Occipital lobe (tissue), 2 donors: ENCODE measurements around the gene GET4. TPM values are rescaled to one million over a fixed set of nuclear protein-coding genes. Genes with fewer than 3 reads are reported as not detected.

Experiments used
- DNase-seq: peaks from one replicate; lab custom pipeline; 2025; lab: John Stamatoyannopoulos, UW
- total RNA-seq: library from RNA; depleted of rRNA; stranded (reverse); fragments of >200 nt; gene quantifications from one replicate; pipeline ENCODE4 v1.2.3, GENCODE V29; 2014

Gene GET4
- total RNA-seq, 1 donor from 2014 or later: 16.2 TPM

DNA sequence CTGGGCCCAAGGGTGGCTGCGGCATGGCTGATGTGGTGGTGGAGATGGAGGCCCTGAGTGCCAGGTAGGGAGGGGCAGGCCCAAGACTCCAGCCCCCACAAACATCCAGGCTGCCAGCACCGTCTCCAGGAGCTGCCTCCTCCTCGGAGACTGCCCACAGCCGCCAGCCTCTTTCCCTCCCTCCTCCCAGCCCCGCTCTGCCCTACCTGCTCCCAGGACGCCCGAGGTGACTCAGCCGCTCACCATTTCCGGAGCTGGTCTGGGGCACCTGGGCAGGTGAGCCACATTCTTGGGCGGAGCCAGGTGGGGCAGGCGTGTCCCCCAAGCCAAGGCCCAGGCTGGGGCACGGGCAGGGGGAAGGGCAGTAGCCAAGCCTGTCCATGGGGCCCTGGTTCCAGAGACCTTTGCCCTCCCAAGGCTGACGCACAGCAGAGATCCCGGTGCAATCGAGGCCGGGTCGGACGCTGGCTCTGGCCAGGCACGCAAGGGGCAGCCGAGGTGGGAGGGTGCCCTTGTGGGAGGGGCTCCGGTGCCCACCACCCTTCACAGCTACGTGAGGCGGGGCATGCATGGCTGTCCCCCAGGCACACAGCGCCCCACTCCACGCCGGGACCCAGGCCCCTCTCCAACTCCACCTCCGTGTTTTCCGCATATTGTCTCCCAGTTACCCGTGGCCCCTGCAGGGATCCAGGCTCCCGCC is 69.4 kb downstream of the GET4 start:
- no peak for DNase-seq

Other genes with a start within 250 kb of the GET4 start
- gene DNAAF5, start 149.9 kb upstream of the GET4 start, total RNA-seq: 7.0 TPM
- 81.9 TPM for gene PRKAR1B, start 149.3 kb upstream of the GET4 start, total RNA-seq
- 154 TPM for gene SUN1, start 44.1 kb upstream of the GET4 start, total RNA-seq
- gene ADAP1, start 78.1 kb downstream of the GET4 start, total RNA-seq: 32.0 TPM
- gene COX19, start 99.0 kb downstream of the GET4 start, total RNA-seq: 16.4 TPM
- gene CYP2W1, start 106.6 kb downstream of the GET4 start, total RNA-seq: not detected
- 6.7 TPM for gene GPR146, start 168.0 kb downstream of the GET4 start, total RNA-seq
- 1.1 TPM for gene GPER1, start 211.6 kb downstream of the GET4 start, total RNA-seq